ENCODE measurements around the gene SLC26A6.

DNA sequence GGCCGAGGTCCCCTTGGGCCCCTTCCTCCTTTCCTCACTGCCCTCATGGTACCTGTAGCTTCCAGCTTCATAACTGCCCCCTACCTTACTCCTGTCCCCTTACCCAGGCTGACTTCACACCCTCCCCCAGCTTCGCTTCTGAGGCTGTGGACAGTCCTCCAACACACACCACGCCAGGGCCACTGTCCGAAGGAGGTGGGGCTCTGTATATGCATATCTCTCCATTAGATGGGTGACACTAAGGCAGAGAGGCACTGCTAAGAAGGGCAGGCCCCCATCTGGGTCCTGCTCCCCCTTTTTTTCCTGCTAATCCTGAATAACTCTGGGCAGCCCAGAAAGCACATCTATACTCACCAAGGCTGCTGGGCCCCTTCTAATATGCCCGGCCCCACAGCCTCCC lies 39.1 kb downstream of the SLC26A6 start:
- TF ChIP-seq, protein P1, sequence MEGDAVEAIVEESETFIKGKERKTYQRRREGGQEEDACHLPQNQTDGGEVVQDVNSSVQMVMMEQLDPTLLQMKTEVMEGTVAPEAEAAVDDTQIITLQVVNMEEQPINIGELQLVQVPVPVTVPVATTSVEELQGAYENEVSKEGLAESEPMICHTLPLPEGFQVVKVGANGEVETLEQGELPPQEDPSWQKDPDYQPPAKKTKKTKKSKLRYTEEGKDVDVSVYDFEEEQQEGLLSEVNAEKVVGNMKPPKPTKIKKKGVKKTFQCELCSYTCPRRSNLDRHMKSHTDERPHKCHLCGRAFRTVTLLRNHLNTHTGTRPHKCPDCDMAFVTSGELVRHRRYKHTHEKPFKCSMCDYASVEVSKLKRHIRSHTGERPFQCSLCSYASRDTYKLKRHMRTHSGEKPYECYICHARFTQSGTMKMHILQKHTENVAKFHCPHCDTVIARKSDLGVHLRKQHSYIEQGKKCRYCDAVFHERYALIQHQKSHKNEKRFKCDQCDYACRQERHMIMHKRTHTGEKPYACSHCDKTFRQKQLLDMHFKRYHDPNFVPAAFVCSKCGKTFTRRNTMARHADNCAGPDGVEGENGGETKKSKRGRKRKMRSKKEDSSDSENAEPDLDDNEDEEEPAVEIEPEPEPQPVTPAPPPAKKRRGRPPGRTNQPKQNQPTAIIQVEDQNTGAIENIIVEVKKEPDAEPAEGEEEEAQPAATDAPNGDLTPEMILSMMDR (IDR thresholded peaks at IDR 0.05): no peak
- TF ChIP-seq EZH2 (IDR thresholded peaks at IDR 0.05; ENCODE audit: borderline replicate concordance, insufficient read depth, low read depth, low read length, poor library complexity, severe bottlenecking): no peak

Measured in B cell (primary cell).